ENCODE results near the gene MAGI1. TPM values are rescaled to one million over a fixed set of nuclear protein-coding genes. Genes with fewer than 3 reads are reported as not detected.

MAGI1 gene
- polyA plus RNA-seq, 3 donors = not detected

GRCh38 chr3:65362688-65363087 is 676.0 kb downstream of the MAGI1 start:
- Histone ChIP-seq H2AFZ (ENCODE audit: insufficient read depth, low read depth, low read length, poor library complexity, severe bottlenecking) (no peak overlapping the region), H3K4me2 (replicated peaks; ENCODE audit: extremely low read depth, low read length, poor library complexity, severe bottlenecking) (no peak overlapping the region), H3K4me3 (replicated peaks in 1 of 3; ENCODE audit: low read depth in 2 of 3, low read length in 3 of 3) (no peak overlapping the region), H3K27ac (ENCODE audit: low read depth in 1 of 2, low read length in 2 of 2) (no peak overlapping the region), H3K9ac (ENCODE audit: insufficient read depth, low read length, poor library complexity, severe bottlenecking) (no peak overlapping the region), H3K79me2 (ENCODE audit: insufficient read depth, low read length) (no peaks in the 10 kb centered on the region), H3K27me3 (ENCODE audit: control insufficient read depth in 2 of 2, insufficient read depth in 2 of 2, low read length in 2 of 2) (peaks cover 0 to under 1% of the 10 kb centered on the region in 2 donors), H3K36me3 (replicated peaks in 1 of 2; ENCODE audit: control insufficient read depth in 1 of 2, insufficient read depth in 2 of 2, low read length in 2 of 2) (no peaks in the 10 kb centered on the region), H3K9me3 (replicated peaks in 1 of 2; ENCODE audit: control insufficient read depth in 1 of 2, insufficient read depth in 1 of 2, low read length in 2 of 2) (no peaks in the 10 kb centered on the region), H3K4me1 (ENCODE audit: control insufficient read depth in 1 of 2, insufficient read depth in 2 of 2, low read length in 2 of 2) (no peaks in the 10 kb centered on the region), H4K20me1 (ENCODE audit: insufficient read depth, low read length) (no peaks in the 10 kb centered on the region)
- H3K4me1 Mint-ChIP-seq = no peaks in the 10 kb centered on the region
- no CpG with 5 or more reads among the region's 1 CpG for WGBS (ENCODE audit: insufficient coverage)
- no peak overlapping the region for H3K4me3 Mint-ChIP-seq
- H3K36me3 Mint-ChIP-seq = no peaks in the 10 kb centered on the region
- H3K9me3 Mint-ChIP-seq = peaks cover 0 to 3% (median 1%) of the 10 kb centered on the region in 7 donors
- peaks cover 2 to 7% (median 5%) of the 10 kb centered on the region in 3 donors for H3K27me3 Mint-ChIP-seq (ENCODE audit: low read depth in 3 of 3)
- DNase-seq = no peak
- intact Hi-C loops (cut with micrococcal nuclease) = no loop called here
- no peak for TF ChIP-seq CTCF (IDR thresholded peaks at IDR 0.05)
- H3K27ac Mint-ChIP-seq = no peak overlapping the region

- peaks cover 12 to 13% of the 10 kb centered on the region in 2 donors for H3K27me3 ChIP-seq (ENCODE audit: control insufficient read depth in 2 of 2, insufficient read depth in 2 of 2, low read length in 2 of 2)
- Mint-ChIP-seq H3K4me3 (no peak overlapping the region), H3K27me3 (ENCODE audit: low read depth in 3 of 3) (peaks cover 15 to 18% (median 16%) of the 10 kb centered on the region in 3 donors), H3K4me1 (no peaks in the 10 kb centered on the region), H3K36me3 (peaks cover 3 to 4% of the 10 kb centered on the region in 2 donors), H3K9me3 (peaks cover 4 to 10% (median 7%) of the 10 kb centered on the region in 7 donors), H3K27ac (no peak overlapping the region)
- no peak overlapping the region for H3K27ac ChIP-seq (ENCODE audit: low read depth in 1 of 2, low read length in 2 of 2)
- no peaks in the 10 kb centered on the region for H3K36me3 ChIP-seq (replicated peaks in 1 of 2; ENCODE audit: control insufficient read depth in 1 of 2, insufficient read depth in 2 of 2, low read length in 2 of 2)
- H3K4me1 ChIP-seq (ENCODE audit: control insufficient read depth in 1 of 2, insufficient read depth in 2 of 2, low read length in 2 of 2) = no peaks in the 10 kb centered on the region
- intact Hi-C loops (cut with micrococcal nuclease) = no loop called here
- TF ChIP-seq CTCF (IDR thresholded peaks at IDR 0.05) = no peak
- no peak for DNase-seq
- peaks cover 0 to 8% of the 10 kb centered on the region in 2 donors for H3K9me3 ChIP-seq (replicated peaks in 1 of 2; ENCODE audit: control insufficient read depth in 1 of 2, insufficient read depth in 1 of 2, low read length in 2 of 2)
- H2AFZ ChIP-seq (ENCODE audit: insufficient read depth, low read depth, low read length, poor library complexity, severe bottlenecking) = no peak overlapping the region
- no peak overlapping the region for H3K9ac ChIP-seq (ENCODE audit: insufficient read depth, low read length, poor library complexity, severe bottlenecking)
- no peak overlapping the region for H3K4me2 ChIP-seq (replicated peaks; ENCODE audit: extremely low read depth, low read length, poor library complexity, severe bottlenecking)
- no peaks in the 10 kb centered on the region for H3K79me2 ChIP-seq (ENCODE audit: insufficient read depth, low read length)
- H4K20me1 ChIP-seq (ENCODE audit: insufficient read depth, low read length) = no peaks in the 10 kb centered on the region
- no peak overlapping the region for H3K4me3 ChIP-seq (replicated peaks in 1 of 3; ENCODE audit: low read depth in 2 of 3, low read length in 3 of 3)
- 80% methylated on average over 1 of the region's 2 CpGs for WGBS (ENCODE audit: insufficient coverage)
Observed at GRCh38 chr3:65361448-65361847, 677.3 kb downstream of the MAGI1 start.

All from CD14-positive monocyte (primary cell).